Panc1 (cell line): ENCODE measurements around the gene GNAT1.

Experiments used
- POLR2AphosphoS5 ChIP-seq: IDR thresholded peaks from 2 replicates; pipeline ENCODE4 v1.6.1; 2012; ENCODE audit warnings: mild to moderate bottlenecking, low read depth, low read length, moderate library complexity
- SIN3A ChIP-seq: IDR thresholded peaks from 2 replicates; pipeline ENCODE4 v1.6.1; 2012; ENCODE audit warnings: low read depth, mild to moderate bottlenecking, low read length, moderate library complexity, borderline replicate concordance; ENCODE audit not compliant: insufficient read depth
- TCF7L2 ChIP-seq: IDR thresholded peaks from 2 replicates; pipeline ENCODE4 v1.6.1; 2011; ENCODE audit warnings: mild to moderate bottlenecking, low read depth, low read length, inconsistent platforms
- TF ChIP-seq, protein P1 (sequence below): fragments of 450-650 bp; IDR thresholded peaks from 2 replicates; pipeline ENCODE4 v1.5.1; 2017; ENCODE audit warnings: mild to moderate bottlenecking
- TF ChIP-seq, protein P2 (sequence below), 2 experiments: IDR thresholded peaks; 2 replicates each; pipeline ENCODE4 v1.6.1; 2011 to 2012; ENCODE audit warnings: low read depth in 2 of 2, control low read depth in 1 of 2, low read length in 1 of 2, mild to moderate bottlenecking in 1 of 2, moderate library complexity in 1 of 2; ENCODE audit not compliant: insufficient read depth in 1 of 2

DNA sequence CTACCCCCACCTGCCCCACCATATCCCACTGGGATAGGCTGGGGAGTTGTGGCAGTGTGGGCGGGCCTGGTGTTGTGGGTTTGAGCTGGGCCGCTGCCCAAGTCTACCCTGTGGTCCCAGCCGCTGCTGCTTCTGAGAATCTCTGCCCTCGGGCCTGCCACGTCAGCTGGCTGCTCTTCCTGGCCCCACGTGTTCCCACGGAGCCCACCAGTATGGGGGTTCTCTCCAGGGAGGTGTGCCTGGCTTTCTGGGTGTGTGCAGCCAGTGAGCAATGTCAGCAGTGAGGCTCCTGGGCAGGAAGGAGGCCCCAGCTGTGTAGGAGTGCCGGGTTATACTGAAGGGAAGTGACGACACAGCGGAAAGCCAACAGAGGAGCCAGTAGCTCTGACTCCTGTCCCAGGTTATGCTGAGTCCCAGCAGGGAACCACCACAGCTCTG is 55.1 kb downstream of the GNAT1 start:
- no peak for TF ChIP-seq POLR2AphosphoS5
- TF ChIP-seq, protein P1, sequence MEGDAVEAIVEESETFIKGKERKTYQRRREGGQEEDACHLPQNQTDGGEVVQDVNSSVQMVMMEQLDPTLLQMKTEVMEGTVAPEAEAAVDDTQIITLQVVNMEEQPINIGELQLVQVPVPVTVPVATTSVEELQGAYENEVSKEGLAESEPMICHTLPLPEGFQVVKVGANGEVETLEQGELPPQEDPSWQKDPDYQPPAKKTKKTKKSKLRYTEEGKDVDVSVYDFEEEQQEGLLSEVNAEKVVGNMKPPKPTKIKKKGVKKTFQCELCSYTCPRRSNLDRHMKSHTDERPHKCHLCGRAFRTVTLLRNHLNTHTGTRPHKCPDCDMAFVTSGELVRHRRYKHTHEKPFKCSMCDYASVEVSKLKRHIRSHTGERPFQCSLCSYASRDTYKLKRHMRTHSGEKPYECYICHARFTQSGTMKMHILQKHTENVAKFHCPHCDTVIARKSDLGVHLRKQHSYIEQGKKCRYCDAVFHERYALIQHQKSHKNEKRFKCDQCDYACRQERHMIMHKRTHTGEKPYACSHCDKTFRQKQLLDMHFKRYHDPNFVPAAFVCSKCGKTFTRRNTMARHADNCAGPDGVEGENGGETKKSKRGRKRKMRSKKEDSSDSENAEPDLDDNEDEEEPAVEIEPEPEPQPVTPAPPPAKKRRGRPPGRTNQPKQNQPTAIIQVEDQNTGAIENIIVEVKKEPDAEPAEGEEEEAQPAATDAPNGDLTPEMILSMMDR: no peak
- no peak for TF ChIP-seq SIN3A
- TF ChIP-seq TCF7L2: no peak
- TF ChIP-seq, protein P2, sequence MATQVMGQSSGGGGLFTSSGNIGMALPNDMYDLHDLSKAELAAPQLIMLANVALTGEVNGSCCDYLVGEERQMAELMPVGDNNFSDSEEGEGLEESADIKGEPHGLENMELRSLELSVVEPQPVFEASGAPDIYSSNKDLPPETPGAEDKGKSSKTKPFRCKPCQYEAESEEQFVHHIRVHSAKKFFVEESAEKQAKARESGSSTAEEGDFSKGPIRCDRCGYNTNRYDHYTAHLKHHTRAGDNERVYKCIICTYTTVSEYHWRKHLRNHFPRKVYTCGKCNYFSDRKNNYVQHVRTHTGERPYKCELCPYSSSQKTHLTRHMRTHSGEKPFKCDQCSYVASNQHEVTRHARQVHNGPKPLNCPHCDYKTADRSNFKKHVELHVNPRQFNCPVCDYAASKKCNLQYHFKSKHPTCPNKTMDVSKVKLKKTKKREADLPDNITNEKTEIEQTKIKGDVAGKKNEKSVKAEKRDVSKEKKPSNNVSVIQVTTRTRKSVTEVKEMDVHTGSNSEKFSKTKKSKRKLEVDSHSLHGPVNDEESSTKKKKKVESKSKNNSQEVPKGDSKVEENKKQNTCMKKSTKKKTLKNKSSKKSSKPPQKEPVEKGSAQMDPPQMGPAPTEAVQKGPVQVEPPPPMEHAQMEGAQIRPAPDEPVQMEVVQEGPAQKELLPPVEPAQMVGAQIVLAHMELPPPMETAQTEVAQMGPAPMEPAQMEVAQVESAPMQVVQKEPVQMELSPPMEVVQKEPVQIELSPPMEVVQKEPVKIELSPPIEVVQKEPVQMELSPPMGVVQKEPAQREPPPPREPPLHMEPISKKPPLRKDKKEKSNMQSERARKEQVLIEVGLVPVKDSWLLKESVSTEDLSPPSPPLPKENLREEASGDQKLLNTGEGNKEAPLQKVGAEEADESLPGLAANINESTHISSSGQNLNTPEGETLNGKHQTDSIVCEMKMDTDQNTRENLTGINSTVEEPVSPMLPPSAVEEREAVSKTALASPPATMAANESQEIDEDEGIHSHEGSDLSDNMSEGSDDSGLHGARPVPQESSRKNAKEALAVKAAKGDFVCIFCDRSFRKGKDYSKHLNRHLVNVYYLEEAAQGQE (IDR thresholded peaks at IDR 0.05; ENCODE audit: insufficient read depth in 1 of 2, low read depth in 2 of 2, low read length in 1 of 2): no peak
